Heart left ventricle (tissue), 16 donors: ENCODE measurements around the gene DUSP10. TPM values are rescaled to one million over a fixed set of nuclear protein-coding genes. Genes with fewer than 3 reads are reported as not detected.

Experiments used
- ATAC-seq, 4 donors: fragments of 200-7000 bp; cut with Tn5 transposase; one replicate each; pipeline ENCODE4 v1.9.1; 2020 to 2022; ENCODE audit warnings: moderate library complexity in 4 of 4, mild to moderate bottlenecking in 3 of 4, moderate number of reproducible peaks in 1 of 4
- DNase-seq, 5 donors: peaks; one replicate each; pipeline ENCODE4 v3.0.0-alpha.2; 2020
- H3K27ac ChIP-seq, 12 donors: fragments of 200-600 bp; sonication (generic) in 4 of 12; one replicate each; pipeline versions ENCODE4 v1.5.0 to v1.8.0; 2016 to 2022; ENCODE audit warnings: mild to moderate bottlenecking in 2 of 12
- H3K27me3 ChIP-seq, 9 donors: fragments of 200-600 bp; sonication (generic) in 2 of 9; one replicate each; pipeline versions ENCODE4 v1.5.1 to v1.8.0; 2016 to 2022; ENCODE audit warnings: mild to moderate bottlenecking in 3 of 9
- H3K36me3 ChIP-seq, 9 donors: fragments of 200-600 bp; sonication (generic) in 2 of 9; one replicate each; pipeline versions ENCODE4 v1.5.0 to v1.8.0; 2018 to 2022; ENCODE audit warnings: mild to moderate bottlenecking in 2 of 9
- H3K4me1 ChIP-seq, 12 donors: fragments of 200-600 bp; sonication (generic) in 4 of 12; one replicate each; pipeline versions ENCODE4 v1.5.0 to v1.8.0; 2016 to 2022; ENCODE audit warnings: mild to moderate bottlenecking in 3 of 12
- H3K4me3 ChIP-seq, 12 donors: fragments of 200-600 bp; sonication (generic) in 4 of 12; one replicate each; pipeline versions ENCODE4 v1.5.0 to v1.8.0; 2017 to 2022; ENCODE audit warnings: mild to moderate bottlenecking in 9 of 12, moderate library complexity in 4 of 12
- H3K9me3 ChIP-seq, 12 donors: fragments of 200-600 bp; sonication (generic) in 4 of 12; one replicate each; pipeline versions ENCODE4 v1.5.0 to v1.8.0; 2016 to 2022; ENCODE audit warnings: mild to moderate bottlenecking in 1 of 12
- CTCF ChIP-seq, 12 donors: fragments of 200-600 bp; sonication (generic) in 4 of 12; IDR thresholded peaks; one replicate each; pipeline versions ENCODE4 v1.5.0 to v1.8.0; 2018 to 2022; ENCODE audit warnings: antibody characterized with exemption in 12 of 12, mild to moderate bottlenecking in 5 of 12
- POLR2A ChIP-seq, 2 donors: fragments of 450-650 bp; IDR thresholded peaks; one replicate each; pipeline ENCODE4 v1.6.1; 2017; ENCODE audit warnings: antibody characterized with exemption in 2 of 2, mild to moderate bottlenecking in 2 of 2, moderate library complexity in 2 of 2
- WGBS, 4 donors: extraction: QIAGEN DNeasy Blood & Tissue Kit in 2 of 4; methylation state at CpG; one replicate each; pipeline versions ENCODE4 v1.1.5 to v1.1.7; 2013 to 2018; 5-methylcytosine and 5-hydroxymethylcytosine counted together
- intact Hi-C, 10 donors: fragments of 100-400 bp; cut with DNase I; formaldehyde crosslinking; loops; one replicate each; pipeline versions ENCODE4 v1.11.1 to v1.14.2; 2022
- polyA plus RNA-seq, 2 donors: library from polyadenylated mRNA; stranded (reverse); fragments of 200-250 nt; gene quantifications; one replicate each; pipeline ENCODE4 v1.2.3, GENCODE V29; 2013
- total RNA-seq, 9 donors: library from RNA; depleted of rRNA in 2 of 9; stranded (reverse); fragments of >200 nt in 2 of 9; fragmentation: NEBNext Ultra II Directional in 3 of 9; extraction: Animal tissue kit (Norgen Biotek cat#: 25700) in 3 of 9; gene quantifications; one replicate each; pipeline versions ENCODE4 v1.1.0 to v1.2.4, GENCODE V29; 2016 to 2023
- donor health status: ischemic (EF 13 %, LVEDD 7.1; RV severe dilation, severe dysfunction).
- donor health status: healthy with polysubstance abuse.
- donor health status: DM: no; HTN: yes; CAD: no.
- donor health status: DM: no; HTN: no; CAD: no.
- donor health status: ischemic (EF 25% LVEDD 6.9; RV normal size, moderate dysfunction).
- donor health status: ischemic (EF 25% LVEDD 5.7; RV mildly dilated, moderate dysfunction).
- donor health status: healthy.
- donor health status: DM: yes; HTN: yes; CAD: no.
- donor health status: ischemic (EF 35%, LVEDD 5.7; RV mildly dilated, moderate dysfunction).
- donor health status: nonischemic (EF 11% LVEDD 7.7; RV severe dilation, severe dysfunction).
- donor health status: DM: yes; HTN: yes; CAD: no.
- donor health status: PGD.
- donor health status: ischemic (EF 29% LVEDD 5.4; RV normal size, mild dysfunction).
- donor health status: nonischemic (EF 23%, LVEDD 6.1; RV moderate dilation, normal function).

DUSP10 gene
- total and polyA plus RNA-seq, 11 donors, result 2.2 to 7.1 (median 3.9) TPM

GRCh38 chr1:221734187-221734586 is 7.7 kb downstream of the DUSP10 start:
- Histone ChIP-seq H3K27me3 (no peaks in the 10 kb centered on the region), H3K9me3 (no peaks in the 10 kb centered on the region), H3K4me3 (no peak overlapping the region), H3K27ac (peak overlapping the region; percentile 19 to 79 (median 48)), H3K36me3 (peaks cover 0 to 21% (median 0%) of the 10 kb centered on the region in 9 donors), H3K4me1 (peaks cover 0 to 80% (median 24%) of the 10 kb centered on the region in 12 donors)
- no peak for TF ChIP-seq CTCF (IDR thresholded peaks at IDR 0.05)
- TF ChIP-seq POLR2A (IDR thresholded peaks at IDR 0.05), result no peak
- intact Hi-C loops, result loop anchor here in 1 of 10 donors (10.0 kb wide), 1 partner anchor 721 kb away; no protein-coding TSS in a partner anchor
- no peak for DNase-seq
- ATAC-seq, result peak; percentile 59 to 87 (median 84)

- Histone ChIP-seq H3K4me3 (no peak overlapping the region), H3K9me3 (no peaks in the 10 kb centered on the region), H3K4me1 (peaks cover 0 to 79% (median 27%) of the 10 kb centered on the region in 12 donors), H3K36me3 (peaks cover 0 to 4% (median 0%) of the 10 kb centered on the region in 9 donors), H3K27ac (no peak overlapping the region), H3K27me3 (no peaks in the 10 kb centered on the region)
- intact Hi-C loops, result loop anchor here in 1 of 10 donors (10.0 kb wide), 1 partner anchor 723 kb away; no protein-coding TSS in a partner anchor
- ATAC-seq (no peak), DNase-seq (no peak)
- TF ChIP-seq POLR2A (IDR thresholded peaks at IDR 0.05) (no peak), CTCF (IDR thresholded peaks at IDR 0.05) (no peak)
These were observed 9.8 kb downstream of the DUSP10 start for GRCh38 chr1:221732052-221732451.

GRCh38 chr1:221729771-221730330 is 12.0 kb downstream of the DUSP10 start:
- H3K4me1 ChIP-seq, result peaks cover 0 to 80% (median 25%) of the 10 kb centered on the region in 12 donors
- H3K27me3 ChIP-seq, result no peaks in the 10 kb centered on the region
- intact Hi-C loops, result loop anchor here in 1 of 10 donors (10.0 kb wide), 1 partner anchor 725 kb away; no protein-coding TSS in a partner anchor
- ATAC-seq, result no peak
- peak overlapping the region in 1 of 12 donors; percentile 56 for H3K27ac ChIP-seq
- no peak overlapping the region for H3K4me3 ChIP-seq
- H3K36me3 ChIP-seq, result no peaks in the 10 kb centered on the region
- TF ChIP-seq CTCF (IDR thresholded peaks at IDR 0.05), result no peak
- no peak for TF ChIP-seq POLR2A (IDR thresholded peaks at IDR 0.05)
- 70 to 79% (median 72%) methylated on average over 6 of the region's 6 CpGs for WGBS, 4 donors
- H3K9me3 ChIP-seq, result no peaks in the 10 kb centered on the region
- no peak for DNase-seq

GRCh38 chr1:221728037-221728505 is 13.8 kb downstream of the DUSP10 start:
- peaks cover 0 to 77% (median 16%) of the 10 kb centered on the region in 12 donors for H3K4me1 ChIP-seq
- H3K27me3 ChIP-seq, result no peaks in the 10 kb centered on the region
- H3K4me3 ChIP-seq, result no peak overlapping the region
- TF ChIP-seq POLR2A (IDR thresholded peaks at IDR 0.05) (no peak), CTCF (IDR thresholded peaks at IDR 0.05) (no peak)
- H3K9me3 ChIP-seq, result peaks cover 0 to 6% (median 0%) of the 10 kb centered on the region in 12 donors
- H3K36me3 ChIP-seq, result no peaks in the 10 kb centered on the region
- intact Hi-C loops, result no loop called here
- WGBS, 4 donors, result 92 to 100% (median 98%) methylated on average over 1 of the region's 1 CpG
- peak overlapping the region in 1 of 12 donors; percentile 56 for H3K27ac ChIP-seq
- DNase-seq, result no peak
- ATAC-seq, result no peak
